SK-N-SH treated with all-trans-retinoic acid at 6 μM for 48 hours (cell line): Measurements from ENCODE around the gene HIVEP3.

ENCODE experiments used
- ATAC-seq: fragments of 200-7000 bp; cut with Tn5 transposase; 3 replicates; pipeline ENCODE4 v1.9.1; 2020; ENCODE audit warnings: mild to moderate bottlenecking, moderate library complexity
- BACH2 ChIP-seq: fragments of 250-450 bp; sonication (Bioruptor Pico); IDR thresholded peaks from 2 replicates; pipeline ENCODE4 v1.9.0; 2021; ENCODE audit warnings: mild to moderate bottlenecking, borderline replicate concordance
- CSDC2 ChIP-seq: fragments of 250-450 bp; sonication (Bioruptor Pico); IDR thresholded peaks from 2 replicates; pipeline ENCODE4 v1.5.0; 2020; ENCODE audit warnings: mild to moderate bottlenecking, moderate library complexity
- ESRRG ChIP-seq: fragments of 250-450 bp; sonication (Bioruptor Pico); IDR thresholded peaks from 2 replicates; pipeline ENCODE4 v1.6.1; 2021; ENCODE audit warnings: mild to moderate bottlenecking
- GLIS3 ChIP-seq: fragments of 250-450 bp; sonication (Bioruptor Pico); IDR thresholded peaks from 2 replicates; pipeline ENCODE4 v1.5.0; 2020; ENCODE audit warnings: mild to moderate bottlenecking, moderate library complexity
- ISL1 ChIP-seq: fragments of 250-450 bp; sonication (Bioruptor Pico); IDR thresholded peaks from 2 replicates; pipeline ENCODE4 v2.1.2; 2022; ENCODE audit warnings: mild to moderate bottlenecking, moderate library complexity
- OSR1 ChIP-seq: fragments of 250-450 bp; sonication (Bioruptor Pico); IDR thresholded peaks from 2 replicates; pipeline ENCODE4 v1.8.0; 2022; ENCODE audit warnings: moderate library complexity, mild to moderate bottlenecking, inconsistent platforms
- PPARA ChIP-seq: fragments of 250-450 bp; sonication (Bioruptor Pico); IDR thresholded peaks from 2 replicates; pipeline ENCODE4 v1.5.0; 2020; ENCODE audit warnings: mild to moderate bottlenecking, borderline replicate concordance
- RARB ChIP-seq: fragments of 250-450 bp; sonication (Bioruptor Pico); IDR thresholded peaks from 2 replicates; pipeline ENCODE4 v1.8.0; 2021; ENCODE audit warnings: mild to moderate bottlenecking, moderate library complexity
- SNAI2 ChIP-seq: fragments of 250-450 bp; sonication (Bioruptor Pico); IDR thresholded peaks from 2 replicates; pipeline ENCODE4 v1.5.0; 2020; ENCODE audit warnings: mild to moderate bottlenecking, moderate library complexity
- TCF4 ChIP-seq: fragments of 250-450 bp; sonication (Bioruptor Pico); IDR thresholded peaks from 2 replicates; pipeline ENCODE4 v1.8.0; 2021; ENCODE audit warnings: mild to moderate bottlenecking, moderate library complexity, borderline replicate concordance
- TOX ChIP-seq: fragments of 250-450 bp; sonication (Bioruptor Pico); IDR thresholded peaks from 2 replicates; pipeline ENCODE4 v1.8.0; 2021; ENCODE audit warnings: mild to moderate bottlenecking, moderate library complexity, borderline replicate concordance
- ZC3H10 ChIP-seq: fragments of 250-450 bp; sonication (Bioruptor Pico); IDR thresholded peaks from 2 replicates; pipeline ENCODE4 v1.5.1; 2021; ENCODE audit warnings: mild to moderate bottlenecking, moderate library complexity
- ZFP3 ChIP-seq: fragments of 250-450 bp; sonication (Bioruptor Pico); IDR thresholded peaks from 2 replicates; pipeline ENCODE4 v1.5.0; 2020; ENCODE audit warnings: mild to moderate bottlenecking, moderate library complexity
- ZFP30 ChIP-seq: fragments of 450-650 bp; formaldehyde crosslinking; IDR thresholded peaks from 2 replicates; pipeline ENCODE4 v1.5.0; 2022; ENCODE audit warnings: mild to moderate bottlenecking, moderate library complexity
- ZNF565 ChIP-seq: fragments of 450-650 bp; formaldehyde crosslinking; conservative IDR thresholded peaks from 2 replicates; pipeline ENCODE4 v1.5.0; 2020; ENCODE audit warnings: low read depth, mild to moderate bottlenecking, moderate library complexity
- ZNF70 ChIP-seq: fragments of 450-650 bp; formaldehyde crosslinking; IDR thresholded peaks from 2 replicates; pipeline ENCODE4 v1.5.0; 2020; ENCODE audit warnings: mild to moderate bottlenecking, moderate library complexity
- ZNF8 ChIP-seq: fragments of 450-650 bp; formaldehyde crosslinking; IDR thresholded peaks from 2 replicates; pipeline ENCODE4 v1.5.0; 2020; ENCODE audit warnings: mild to moderate bottlenecking, moderate library complexity
- TF ChIP-seq, protein P1 (sequence below): fragments of 250-450 bp; sonication (Bioruptor Pico); IDR thresholded peaks from 2 replicates; pipeline ENCODE4 v1.8.0; 2020; ENCODE audit warnings: mild to moderate bottlenecking, moderate library complexity, borderline replicate concordance
- TF ChIP-seq, protein P2 (sequence below): fragments of 250-450 bp; sonication (Bioruptor Pico); IDR thresholded peaks from 2 replicates; pipeline ENCODE4 v1.8.0; 2021; ENCODE audit warnings: low read depth, mild to moderate bottlenecking, moderate library complexity, borderline replicate concordance
- TF ChIP-seq, protein P3 (sequence below): fragments of 250-450 bp; sonication (Bioruptor Pico); IDR thresholded peaks from 2 replicates; pipeline ENCODE4 v1.5.1; 2020; ENCODE audit warnings: low read depth, mild to moderate bottlenecking, moderate library complexity
- TF ChIP-seq, protein P4 (sequence below): fragments of 250-450 bp; sonication (Bioruptor Pico); IDR thresholded peaks from 2 replicates; pipeline ENCODE4 v1.5.1; 2021; ENCODE audit warnings: mild to moderate bottlenecking, moderate library complexity
- TF ChIP-seq, protein P5 (sequence below): fragments of 250-450 bp; sonication (Bioruptor Pico); IDR thresholded peaks from 2 replicates; pipeline ENCODE4 v1.5.0; 2020; ENCODE audit warnings: mild to moderate bottlenecking, moderate library complexity

Gene HIVEP3

DNA sequence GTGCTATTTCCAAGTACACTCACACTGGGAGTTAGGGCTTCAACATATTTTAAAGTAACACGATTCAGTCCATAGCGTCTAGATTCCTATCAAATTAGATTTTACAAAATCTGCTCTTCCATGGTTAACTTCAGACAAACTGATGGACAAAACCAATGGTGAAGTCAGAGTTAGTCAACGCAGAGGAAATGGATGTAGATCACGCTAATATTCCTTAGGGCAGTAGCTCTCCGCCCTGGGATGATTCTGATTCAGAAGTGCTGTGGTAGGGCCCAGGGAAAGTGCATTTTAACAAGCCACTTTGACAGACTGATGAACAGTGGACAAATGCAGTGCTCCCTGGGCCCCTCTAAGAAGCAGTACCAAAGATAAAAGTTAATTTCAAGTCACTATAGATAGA is 83.2 kb downstream of the HIVEP3 start:
- no peak for TF ChIP-seq ZNF565 (CRISPR knock-in tag)
- TF ChIP-seq BACH2 (CRISPR knock-in tag): no peak
- TF ChIP-seq, protein P1, sequence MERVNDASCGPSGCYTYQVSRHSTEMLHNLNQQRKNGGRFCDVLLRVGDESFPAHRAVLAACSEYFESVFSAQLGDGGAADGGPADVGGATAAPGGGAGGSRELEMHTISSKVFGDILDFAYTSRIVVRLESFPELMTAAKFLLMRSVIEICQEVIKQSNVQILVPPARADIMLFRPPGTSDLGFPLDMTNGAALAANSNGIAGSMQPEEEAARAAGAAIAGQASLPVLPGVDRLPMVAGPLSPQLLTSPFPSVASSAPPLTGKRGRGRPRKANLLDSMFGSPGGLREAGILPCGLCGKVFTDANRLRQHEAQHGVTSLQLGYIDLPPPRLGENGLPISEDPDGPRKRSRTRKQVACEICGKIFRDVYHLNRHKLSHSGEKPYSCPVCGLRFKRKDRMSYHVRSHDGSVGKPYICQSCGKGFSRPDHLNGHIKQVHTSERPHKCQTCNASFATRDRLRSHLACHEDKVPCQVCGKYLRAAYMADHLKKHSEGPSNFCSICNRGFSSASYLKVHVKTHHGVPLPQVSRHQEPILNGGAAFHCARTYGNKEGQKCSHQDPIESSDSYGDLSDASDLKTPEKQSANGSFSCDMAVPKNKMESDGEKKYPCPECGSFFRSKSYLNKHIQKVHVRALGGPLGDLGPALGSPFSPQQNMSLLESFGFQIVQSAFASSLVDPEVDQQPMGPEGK (CRISPR knock-in tag): no peak
- no peak for TF ChIP-seq SNAI2
- no peak for TF ChIP-seq TOX (CRISPR knock-in tag)
- no peak for TF ChIP-seq ZFP30 (CRISPR knock-in tag)
- TF ChIP-seq, protein P2, sequence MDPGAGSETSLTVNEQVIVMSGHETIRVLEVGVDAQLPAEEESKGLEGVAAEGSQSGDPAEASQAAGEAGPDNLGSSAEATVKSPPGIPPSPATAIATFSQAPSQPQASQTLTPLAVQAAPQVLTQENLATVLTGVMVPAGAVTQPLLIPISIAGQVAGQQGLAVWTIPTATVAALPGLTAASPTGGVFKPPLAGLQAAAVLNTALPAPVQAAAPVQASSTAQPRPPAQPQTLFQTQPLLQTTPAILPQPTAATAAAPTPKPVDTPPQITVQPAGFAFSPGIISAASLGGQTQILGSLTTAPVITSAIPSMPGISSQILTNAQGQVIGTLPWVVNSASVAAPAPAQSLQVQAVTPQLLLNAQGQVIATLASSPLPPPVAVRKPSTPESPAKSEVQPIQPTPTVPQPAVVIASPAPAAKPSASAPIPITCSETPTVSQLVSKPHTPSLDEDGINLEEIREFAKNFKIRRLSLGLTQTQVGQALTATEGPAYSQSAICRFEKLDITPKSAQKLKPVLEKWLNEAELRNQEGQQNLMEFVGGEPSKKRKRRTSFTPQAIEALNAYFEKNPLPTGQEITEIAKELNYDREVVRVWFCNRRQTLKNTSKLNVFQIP (CRISPR knock-in tag): no peak
- TF ChIP-seq ISL1 (CRISPR knock-in tag): no peak
- ATAC-seq: no peak

DNA sequence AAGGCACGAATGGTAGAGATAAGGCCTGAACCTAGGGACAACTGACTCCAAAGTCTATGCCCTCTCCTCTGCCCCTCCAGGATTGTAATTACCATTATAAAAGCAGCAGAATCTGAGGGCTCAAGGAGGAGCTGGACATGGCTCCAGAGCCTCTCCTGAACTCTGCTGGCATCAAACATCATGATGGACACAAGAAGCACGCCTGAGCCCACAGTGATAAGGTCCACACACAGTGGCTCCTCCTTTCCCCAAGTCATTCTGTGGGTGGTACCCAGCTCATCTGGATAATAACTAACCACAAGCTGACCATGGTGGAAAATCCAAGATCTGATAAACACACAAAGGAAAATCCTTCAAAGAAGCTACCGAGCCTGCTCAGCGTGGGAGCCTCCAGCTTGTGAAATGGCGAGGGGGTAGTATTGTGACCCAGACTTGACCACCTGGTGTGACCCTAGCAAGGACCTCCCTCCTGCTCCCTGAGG is 85.2 kb downstream of the HIVEP3 start:
- no peak for TF ChIP-seq ZNF565 (CRISPR knock-in tag)
- TF ChIP-seq, protein P3, sequence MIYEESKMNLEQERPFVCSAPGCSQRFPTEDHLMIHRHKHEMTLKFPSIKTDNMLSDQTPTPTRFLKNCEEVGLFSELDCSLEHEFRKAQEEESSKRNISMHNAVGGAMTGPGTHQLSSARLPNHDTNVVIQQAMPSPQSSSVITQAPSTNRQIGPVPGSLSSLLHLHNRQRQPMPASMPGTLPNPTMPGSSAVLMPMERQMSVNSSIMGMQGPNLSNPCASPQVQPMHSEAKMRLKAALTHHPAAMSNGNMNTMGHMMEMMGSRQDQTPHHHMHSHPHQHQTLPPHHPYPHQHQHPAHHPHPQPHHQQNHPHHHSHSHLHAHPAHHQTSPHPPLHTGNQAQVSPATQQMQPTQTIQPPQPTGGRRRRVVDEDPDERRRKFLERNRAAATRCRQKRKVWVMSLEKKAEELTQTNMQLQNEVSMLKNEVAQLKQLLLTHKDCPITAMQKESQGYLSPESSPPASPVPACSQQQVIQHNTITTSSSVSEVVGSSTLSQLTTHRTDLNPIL (CRISPR knock-in tag): no peak
- no peak for TF ChIP-seq ESRRG (CRISPR knock-in tag)
- TF ChIP-seq TOX (CRISPR knock-in tag): no peak
- no peak for TF ChIP-seq GLIS3 (CRISPR knock-in tag)
- no peak for TF ChIP-seq ZFP30 (CRISPR knock-in tag)
- TF ChIP-seq RARB (CRISPR knock-in tag): no peak
- TF ChIP-seq PPARA (CRISPR knock-in tag): no peak
- TF ChIP-seq ZC3H10 (CRISPR knock-in tag): no peak
- TF ChIP-seq, protein P4, sequence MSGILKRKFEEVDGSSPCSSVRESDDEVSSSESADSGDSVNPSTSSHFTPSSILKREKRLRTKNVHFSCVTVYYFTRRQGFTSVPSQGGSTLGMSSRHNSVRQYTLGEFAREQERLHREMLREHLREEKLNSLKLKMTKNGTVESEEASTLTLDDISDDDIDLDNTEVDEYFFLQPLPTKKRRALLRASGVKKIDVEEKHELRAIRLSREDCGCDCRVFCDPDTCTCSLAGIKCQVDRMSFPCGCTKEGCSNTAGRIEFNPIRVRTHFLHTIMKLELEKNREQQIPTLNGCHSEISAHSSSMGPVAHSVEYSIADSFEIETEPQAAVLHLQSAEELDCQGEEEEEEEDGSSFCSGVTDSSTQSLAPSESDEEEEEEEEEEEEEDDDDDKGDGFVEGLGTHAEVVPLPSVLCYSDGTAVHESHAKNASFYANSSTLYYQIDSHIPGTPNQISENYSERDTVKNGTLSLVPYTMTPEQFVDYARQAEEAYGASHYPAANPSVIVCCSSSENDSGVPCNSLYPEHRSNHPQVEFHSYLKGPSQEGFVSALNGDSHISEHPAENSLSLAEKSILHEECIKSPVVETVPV (CRISPR knock-in tag): no peak
- TF ChIP-seq ZFP3: no peak
- no peak for TF ChIP-seq ISL1 (CRISPR knock-in tag)
- TF ChIP-seq CSDC2 (CRISPR knock-in tag): no peak
- TF ChIP-seq, protein P5, sequence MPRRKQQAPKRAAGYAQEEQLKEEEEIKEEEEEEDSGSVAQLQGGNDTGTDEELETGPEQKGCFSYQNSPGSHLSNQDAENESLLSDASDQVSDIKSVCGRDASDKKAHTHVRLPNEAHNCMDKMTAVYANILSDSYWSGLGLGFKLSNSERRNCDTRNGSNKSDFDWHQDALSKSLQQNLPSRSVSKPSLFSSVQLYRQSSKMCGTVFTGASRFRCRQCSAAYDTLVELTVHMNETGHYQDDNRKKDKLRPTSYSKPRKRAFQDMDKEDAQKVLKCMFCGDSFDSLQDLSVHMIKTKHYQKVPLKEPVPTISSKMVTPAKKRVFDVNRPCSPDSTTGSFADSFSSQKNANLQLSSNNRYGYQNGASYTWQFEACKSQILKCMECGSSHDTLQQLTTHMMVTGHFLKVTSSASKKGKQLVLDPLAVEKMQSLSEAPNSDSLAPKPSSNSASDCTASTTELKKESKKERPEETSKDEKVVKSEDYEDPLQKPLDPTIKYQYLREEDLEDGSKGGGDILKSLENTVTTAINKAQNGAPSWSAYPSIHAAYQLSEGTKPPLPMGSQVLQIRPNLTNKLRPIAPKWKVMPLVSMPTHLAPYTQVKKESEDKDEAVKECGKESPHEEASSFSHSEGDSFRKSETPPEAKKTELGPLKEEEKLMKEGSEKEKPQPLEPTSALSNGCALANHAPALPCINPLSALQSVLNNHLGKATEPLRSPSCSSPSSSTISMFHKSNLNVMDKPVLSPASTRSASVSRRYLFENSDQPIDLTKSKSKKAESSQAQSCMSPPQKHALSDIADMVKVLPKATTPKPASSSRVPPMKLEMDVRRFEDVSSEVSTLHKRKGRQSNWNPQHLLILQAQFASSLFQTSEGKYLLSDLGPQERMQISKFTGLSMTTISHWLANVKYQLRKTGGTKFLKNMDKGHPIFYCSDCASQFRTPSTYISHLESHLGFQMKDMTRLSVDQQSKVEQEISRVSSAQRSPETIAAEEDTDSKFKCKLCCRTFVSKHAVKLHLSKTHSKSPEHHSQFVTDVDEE (CRISPR knock-in tag): no peak
- TF ChIP-seq ZNF70: no peak
- TF ChIP-seq BACH2 (CRISPR knock-in tag): no peak
- ATAC-seq: no peak

DNA sequence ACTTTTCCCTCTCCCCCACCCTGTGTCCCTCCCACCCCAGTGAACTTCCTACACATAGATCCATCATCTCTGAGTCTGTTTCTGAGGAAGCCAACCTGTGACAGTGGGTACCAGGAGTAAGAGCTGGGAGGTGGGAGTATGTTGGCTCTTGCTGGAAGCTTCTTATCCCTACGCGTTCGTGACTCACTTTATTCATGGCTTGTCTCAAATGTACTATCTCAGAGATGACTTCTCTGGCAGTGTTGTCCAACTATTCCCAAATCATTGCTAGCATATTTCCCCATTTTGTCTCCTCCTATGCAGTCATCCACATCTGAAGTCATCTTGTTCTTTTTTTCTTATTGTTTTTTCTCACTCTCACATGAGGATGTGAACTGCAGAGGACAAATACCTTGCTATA is 88.0 kb downstream of the HIVEP3 start:
- no peak for TF ChIP-seq ESRRG (CRISPR knock-in tag)
- TF ChIP-seq, protein P4 (CRISPR knock-in tag): no peak
- no peak for TF ChIP-seq TCF4
- TF ChIP-seq ZFP30 (CRISPR knock-in tag): no peak
- no peak for TF ChIP-seq CSDC2 (CRISPR knock-in tag)
- TF ChIP-seq ZNF8 (CRISPR knock-in tag): no peak
- no peak for TF ChIP-seq OSR1
- TF ChIP-seq, protein P2 (CRISPR knock-in tag): no peak
- TF ChIP-seq TOX (CRISPR knock-in tag): no peak
- TF ChIP-seq ZFP3: no peak
- no peak for TF ChIP-seq ZC3H10 (CRISPR knock-in tag)
- TF ChIP-seq, all 23 proteins: peak for 0
- ATAC-seq: no peak
